ENCODE data around the gene NFIX. TPM values are rescaled to one million over a fixed set of nuclear protein-coding genes. Genes with fewer than 3 reads are reported as not detected.
A peak's percentile ranks its signal among the peaks of the same experiment; 100 is the strongest.

The NFIX gene
- total and polyA plus RNA-seq, 2 of the 13 experiments (the other 11 are each of a cell fraction or from before 2014, with no cell fraction given) = 3.4 to 5.4 TPM

DNA sequence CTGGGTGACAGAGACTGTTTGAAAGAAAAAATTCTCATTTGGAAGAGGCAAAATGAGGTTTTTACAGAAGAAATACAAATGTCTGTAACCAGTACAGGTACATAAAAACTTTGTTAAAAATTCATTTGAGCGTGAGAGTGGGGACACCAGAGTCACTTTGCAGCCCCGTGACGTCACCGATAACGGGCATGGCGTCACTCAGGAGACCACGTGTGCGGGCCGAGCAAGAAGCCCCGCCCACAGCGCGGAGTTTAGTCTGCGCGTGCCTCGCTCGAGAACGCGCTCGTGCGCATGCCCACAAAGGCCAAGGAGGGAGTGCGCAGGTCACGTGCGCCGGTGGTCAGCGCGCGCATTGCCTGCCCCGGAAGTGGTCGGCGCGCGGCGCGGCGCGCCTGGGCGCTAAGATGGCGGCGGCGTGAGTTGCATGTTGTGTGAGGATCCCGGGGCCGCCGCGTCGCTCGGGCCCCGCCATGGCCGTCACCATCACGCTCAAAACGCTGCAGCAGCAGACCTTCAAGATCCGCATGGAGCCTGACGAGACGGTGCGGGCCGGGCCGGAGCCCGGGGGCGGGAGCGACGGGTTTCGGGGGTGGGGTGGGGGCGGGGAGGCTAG lies 49.7 kb upstream of the NFIX start, which contains the start of gene RAD23A (continued):
- TF ChIP-seq ZNF543 (CRISPR knock-in tag; IDR thresholded peaks at IDR 0.05) (0 out of 2 replicates have a peak, but pooled peaks have one; percentile 43), PAF1 (CRISPR knock-in tag; IDR thresholded peaks at IDR 0.05) (no peak), ZNF44 (CRISPR knock-in tag; IDR thresholded peaks at IDR 0.05) (peak; percentile 72; the same call in 1 of the 2 replicates), SOX6 (IDR thresholded peaks at IDR 0.05) (no peak), SOX6 (CRISPR knock-in tag; IDR thresholded peaks at IDR 0.05) (peak; percentile 44; the same call in 1 of the 2 replicates), TBL1XR1 (IDR thresholded peaks at IDR 0.05; ENCODE audit: borderline replicate concordance, low read length, partially characterized antibody) (peak; percentile 58), HNRNPH1 (optimal IDR thresholded peaks at IDR 0.05; ENCODE audit: low read depth, low read length) (no peak), ZNF7 (CRISPR knock-in tag; IDR thresholded peaks at IDR 0.05) (no peak), ZNF569 (CRISPR knock-in tag; IDR thresholded peaks at IDR 0.05; ENCODE audit: borderline replicate concordance) (no peak), ATF7 (IDR thresholded peaks at IDR 0.05) (peak; percentile 99), ATF7 (CRISPR knock-in tag; IDR thresholded peaks at IDR 0.05) (peak; percentile 84), TOE1 (CRISPR knock-in tag; IDR thresholded peaks at IDR 0.05) (no peak)
- TF ChIP-seq, protein P1, sequence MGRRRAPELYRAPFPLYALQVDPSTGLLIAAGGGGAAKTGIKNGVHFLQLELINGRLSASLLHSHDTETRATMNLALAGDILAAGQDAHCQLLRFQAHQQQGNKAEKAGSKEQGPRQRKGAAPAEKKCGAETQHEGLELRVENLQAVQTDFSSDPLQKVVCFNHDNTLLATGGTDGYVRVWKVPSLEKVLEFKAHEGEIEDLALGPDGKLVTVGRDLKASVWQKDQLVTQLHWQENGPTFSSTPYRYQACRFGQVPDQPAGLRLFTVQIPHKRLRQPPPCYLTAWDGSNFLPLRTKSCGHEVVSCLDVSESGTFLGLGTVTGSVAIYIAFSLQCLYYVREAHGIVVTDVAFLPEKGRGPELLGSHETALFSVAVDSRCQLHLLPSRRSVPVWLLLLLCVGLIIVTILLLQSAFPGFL (CRISPR knock-in tag; IDR thresholded peaks at IDR 0.05) = no peak
- TF ChIP-seq, protein P2, sequence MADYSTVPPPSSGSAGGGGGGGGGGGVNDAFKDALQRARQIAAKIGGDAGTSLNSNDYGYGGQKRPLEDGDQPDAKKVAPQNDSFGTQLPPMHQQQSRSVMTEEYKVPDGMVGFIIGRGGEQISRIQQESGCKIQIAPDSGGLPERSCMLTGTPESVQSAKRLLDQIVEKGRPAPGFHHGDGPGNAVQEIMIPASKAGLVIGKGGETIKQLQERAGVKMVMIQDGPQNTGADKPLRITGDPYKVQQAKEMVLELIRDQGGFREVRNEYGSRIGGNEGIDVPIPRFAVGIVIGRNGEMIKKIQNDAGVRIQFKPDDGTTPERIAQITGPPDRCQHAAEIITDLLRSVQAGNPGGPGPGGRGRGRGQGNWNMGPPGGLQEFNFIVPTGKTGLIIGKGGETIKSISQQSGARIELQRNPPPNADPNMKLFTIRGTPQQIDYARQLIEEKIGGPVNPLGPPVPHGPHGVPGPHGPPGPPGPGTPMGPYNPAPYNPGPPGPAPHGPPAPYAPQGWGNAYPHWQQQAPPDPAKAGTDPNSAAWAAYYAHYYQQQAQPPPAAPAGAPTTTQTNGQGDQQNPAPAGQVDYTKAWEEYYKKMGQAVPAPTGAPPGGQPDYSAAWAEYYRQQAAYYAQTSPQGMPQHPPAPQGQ (CRISPR knock-in tag; IDR thresholded peaks at IDR 0.05; ENCODE audit: borderline replicate concordance) = no peak
- TF ChIP-seq, protein P3, sequence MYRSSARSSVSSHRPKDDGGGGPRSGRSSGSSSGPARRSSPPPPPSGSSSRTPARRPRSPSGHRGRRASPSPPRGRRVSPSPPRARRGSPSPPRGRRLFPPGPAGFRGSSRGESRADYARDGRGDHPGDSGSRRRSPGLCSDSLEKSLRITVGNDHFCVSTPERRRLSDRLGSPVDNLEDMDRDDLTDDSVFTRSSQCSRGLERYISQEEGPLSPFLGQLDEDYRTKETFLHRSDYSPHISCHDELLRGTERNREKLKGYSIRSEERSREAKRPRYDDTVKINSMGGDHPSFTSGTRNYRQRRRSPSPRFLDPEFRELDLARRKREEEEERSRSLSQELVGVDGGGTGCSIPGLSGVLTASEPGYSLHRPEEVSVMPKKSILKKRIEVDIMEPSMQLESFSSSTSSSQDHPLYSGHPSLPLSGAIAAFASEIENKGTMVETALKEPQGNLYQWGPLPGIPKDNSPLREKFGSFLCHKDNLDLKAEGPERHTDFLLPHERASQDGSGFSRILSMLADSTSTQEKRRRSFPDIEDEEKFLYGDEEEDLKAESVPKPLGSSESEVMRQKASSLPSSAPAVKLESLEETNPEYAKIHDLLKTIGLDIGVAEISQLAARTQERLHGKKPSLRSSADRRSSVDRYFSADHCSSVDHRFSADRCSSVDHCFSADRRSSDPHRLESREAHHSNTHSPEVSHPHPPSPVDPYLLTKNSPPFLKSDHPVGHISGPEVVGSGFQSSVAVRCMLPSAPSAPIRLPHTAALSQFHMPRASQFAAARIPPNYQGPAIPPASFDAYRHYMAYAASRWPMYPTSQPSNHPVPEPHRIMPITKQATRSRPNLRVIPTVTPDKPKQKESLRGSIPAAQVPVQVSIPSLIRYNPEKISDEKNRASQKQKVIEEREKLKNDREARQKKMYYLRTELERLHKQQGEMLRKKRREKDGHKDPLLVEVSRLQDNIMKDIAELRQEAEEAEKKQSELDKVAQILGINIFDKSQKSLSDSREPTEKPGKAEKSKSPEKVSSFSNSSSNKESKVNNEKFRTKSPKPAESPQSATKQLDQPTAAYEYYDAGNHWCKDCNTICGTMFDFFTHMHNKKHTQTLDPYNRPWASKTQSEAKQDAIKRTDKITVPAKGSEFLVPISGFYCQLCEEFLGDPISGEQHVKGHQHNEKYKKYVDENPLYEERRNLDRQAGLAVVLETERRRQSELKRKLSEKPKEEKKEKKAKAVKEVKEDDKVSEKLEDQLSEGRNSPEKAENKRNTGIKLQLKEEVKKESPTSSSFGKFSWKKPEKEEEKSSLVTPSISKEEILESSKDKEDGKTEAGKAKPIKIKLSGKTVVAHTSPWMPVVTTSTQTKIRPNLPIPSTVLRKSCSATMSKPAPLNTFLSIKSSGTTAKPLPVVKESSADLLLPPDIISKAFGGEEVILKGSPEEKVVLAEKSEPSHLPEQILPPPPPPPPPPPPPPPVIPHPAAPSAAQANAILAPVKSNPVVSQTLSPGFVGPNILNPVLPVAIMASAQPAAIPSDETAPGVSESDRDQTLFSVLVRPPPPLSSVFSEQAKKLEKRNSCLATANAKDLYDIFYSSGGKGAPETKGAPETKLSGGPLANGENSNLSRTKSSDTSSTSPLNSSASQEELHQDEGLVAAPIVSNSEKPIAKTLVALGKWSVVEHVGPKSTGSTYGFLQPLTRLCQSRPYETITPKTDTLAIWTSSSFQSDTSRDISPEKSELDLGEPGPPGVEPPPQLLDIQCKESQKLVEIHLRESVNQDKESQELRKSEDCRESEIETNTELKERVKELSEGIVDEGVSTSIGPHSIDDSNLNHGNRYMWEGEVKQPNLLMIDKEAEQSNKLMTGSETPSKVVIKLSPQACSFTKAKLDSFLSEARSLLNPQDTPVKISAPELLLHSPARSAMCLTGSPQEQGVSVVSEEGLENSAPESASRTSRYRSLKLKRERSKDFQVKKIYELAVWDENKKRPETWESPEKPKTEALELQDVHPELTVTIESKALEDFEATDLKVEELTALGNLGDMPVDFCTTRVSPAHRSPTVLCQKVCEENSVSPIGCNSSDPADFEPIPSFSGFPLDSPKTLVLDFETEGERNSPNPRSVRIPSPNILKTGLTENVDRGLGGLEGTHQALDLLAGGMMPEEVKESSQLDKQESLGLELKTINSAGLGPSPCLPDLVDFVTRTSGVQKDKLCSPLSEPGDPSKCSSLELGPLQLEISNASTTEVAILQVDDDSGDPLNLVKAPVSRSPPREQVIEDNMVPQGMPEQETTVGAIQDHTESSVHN (CRISPR knock-in tag; IDR thresholded peaks at IDR 0.05) = peak; percentile 62; the same call in 1 of the 2 replicates
- TF ChIP-seq, protein P4, sequence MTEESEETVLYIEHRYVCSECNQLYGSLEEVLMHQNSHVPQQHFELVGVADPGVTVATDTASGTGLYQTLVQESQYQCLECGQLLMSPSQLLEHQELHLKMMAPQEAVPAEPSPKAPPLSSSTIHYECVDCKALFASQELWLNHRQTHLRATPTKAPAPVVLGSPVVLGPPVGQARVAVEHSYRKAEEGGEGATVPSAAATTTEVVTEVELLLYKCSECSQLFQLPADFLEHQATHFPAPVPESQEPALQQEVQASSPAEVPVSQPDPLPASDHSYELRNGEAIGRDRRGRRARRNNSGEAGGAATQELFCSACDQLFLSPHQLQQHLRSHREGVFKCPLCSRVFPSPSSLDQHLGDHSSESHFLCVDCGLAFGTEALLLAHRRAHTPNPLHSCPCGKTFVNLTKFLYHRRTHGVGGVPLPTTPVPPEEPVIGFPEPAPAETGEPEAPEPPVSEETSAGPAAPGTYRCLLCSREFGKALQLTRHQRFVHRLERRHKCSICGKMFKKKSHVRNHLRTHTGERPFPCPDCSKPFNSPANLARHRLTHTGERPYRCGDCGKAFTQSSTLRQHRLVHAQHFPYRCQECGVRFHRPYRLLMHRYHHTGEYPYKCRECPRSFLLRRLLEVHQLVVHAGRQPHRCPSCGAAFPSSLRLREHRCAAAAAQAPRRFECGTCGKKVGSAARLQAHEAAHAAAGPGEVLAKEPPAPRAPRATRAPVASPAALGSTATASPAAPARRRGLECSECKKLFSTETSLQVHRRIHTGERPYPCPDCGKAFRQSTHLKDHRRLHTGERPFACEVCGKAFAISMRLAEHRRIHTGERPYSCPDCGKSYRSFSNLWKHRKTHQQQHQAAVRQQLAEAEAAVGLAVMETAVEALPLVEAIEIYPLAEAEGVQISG (CRISPR knock-in tag; IDR thresholded peaks at IDR 0.05) = peak; percentile 92
